H9 (cell line): Measurements from ENCODE around the gene HAUS1. TPM values are rescaled to one million over a fixed set of nuclear protein-coding genes. Genes with fewer than 3 reads are reported as not detected.
A peak's percentile ranks its signal among the peaks of the same experiment; 100 is the strongest.

Source experiments
- DNase-seq: peaks from one replicate; pipeline ENCODE4 v3.0.0-alpha.2; 2017
- H2AFZ ChIP-seq: one replicate; pipeline ENCODE4 v1.6.1; 2013; ENCODE audit warnings: mild to moderate bottlenecking, low read length, control low read depth, moderate library complexity
- H2AK5ac ChIP-seq: 2 replicates; pipeline ENCODE4 v1.6.1; 2013; ENCODE audit warnings: low read length, control low read depth, mixed read lengths; ENCODE audit not compliant: insufficient read length
- H2BK120ac ChIP-seq: one replicate; pipeline ENCODE4 v1.6.1; 2013; ENCODE audit warnings: low read depth, mild to moderate bottlenecking, low read length, control low read depth, inconsistent platforms; ENCODE audit not compliant: poor library complexity, severe bottlenecking
- H2BK12ac ChIP-seq: 2 replicates; pipeline ENCODE4 v1.6.1; 2013; ENCODE audit warnings: low read length, control low read depth, mixed read lengths, low read depth; ENCODE audit not compliant: insufficient read length
- H2BK15ac ChIP-seq: 2 replicates; pipeline ENCODE4 v1.6.1; 2013; ENCODE audit warnings: low read depth, low read length, control low read depth
- H2BK20ac ChIP-seq: one replicate; pipeline ENCODE4 v1.6.1; 2013; ENCODE audit warnings: low read depth, mild to moderate bottlenecking, low read length, control low read depth, inconsistent platforms; ENCODE audit not compliant: poor library complexity, severe bottlenecking
- H2BK5ac ChIP-seq: 2 replicates; pipeline ENCODE4 v1.6.1; 2013; ENCODE audit warnings: low read length, control low read depth, mixed read lengths; ENCODE audit not compliant: insufficient read length
- H3K14ac ChIP-seq: 2 replicates; pipeline ENCODE4 v1.6.1; 2013; ENCODE audit warnings: low read length, control low read depth; ENCODE audit not compliant: insufficient read depth
- H3K18ac ChIP-seq: 2 replicates; pipeline ENCODE4 v1.6.1; 2013; ENCODE audit warnings: low read depth, mild to moderate bottlenecking, mixed read lengths, low read length, control low read depth; ENCODE audit not compliant: insufficient read length
- H3K23ac ChIP-seq: 2 replicates; pipeline ENCODE4 v1.6.1; 2013; ENCODE audit warnings: low read length, control low read depth, mixed read lengths, low read depth; ENCODE audit not compliant: insufficient read length
- H3K23me2 ChIP-seq: 2 replicates; pipeline ENCODE4 v1.6.1; 2013; ENCODE audit warnings: low read depth, mild to moderate bottlenecking, mixed read lengths, low read length, control low read depth; ENCODE audit not compliant: insufficient read length, poor library complexity, severe bottlenecking
- H3K27ac ChIP-seq: 2 replicates; pipeline ENCODE4 v1.5.1; 2013; ENCODE audit warnings: low read length, control low read depth, mixed read lengths, low read depth; ENCODE audit not compliant: insufficient read length
- H3K27me3 ChIP-seq: 2 replicates; pipeline ENCODE4 v1.6.1; 2013; ENCODE audit warnings: low read length, control low read depth, inconsistent platforms; ENCODE audit not compliant: insufficient read depth
- H3K4ac ChIP-seq: 2 replicates; pipeline ENCODE4 v1.6.1; 2013; ENCODE audit warnings: low read depth, mild to moderate bottlenecking, control low read depth, inconsistent platforms, low read length, moderate library complexity
- H3K4me1 ChIP-seq: 2 replicates; pipeline ENCODE4 v1.6.1; 2013; ENCODE audit warnings: low read length, control low read depth, inconsistent platforms; ENCODE audit not compliant: insufficient read depth
- H3K4me2 ChIP-seq: 2 replicates; pipeline ENCODE4 v1.6.1; 2013; ENCODE audit warnings: low read length, control low read depth, mixed read lengths; ENCODE audit not compliant: insufficient read length, insufficient read depth
- H3K56ac ChIP-seq: 2 replicates; pipeline ENCODE4 v1.6.1; 2013; ENCODE audit warnings: low read depth, mild to moderate bottlenecking, mixed read lengths, low read length, control low read depth; ENCODE audit not compliant: insufficient read length
- H3K79me1 ChIP-seq: 2 replicates; pipeline ENCODE4 v1.6.1; 2013; ENCODE audit warnings: low read depth, mild to moderate bottlenecking, moderate library complexity, low read length, control low read depth, inconsistent platforms; ENCODE audit not compliant: insufficient read depth, poor library complexity, severe bottlenecking
- H3K79me2 ChIP-seq: 2 replicates; pipeline ENCODE4 v1.6.1; 2013; ENCODE audit warnings: low read length, control low read depth, inconsistent platforms; ENCODE audit not compliant: insufficient read depth
- H3K9ac ChIP-seq: 2 replicates; pipeline ENCODE4 v1.6.1; 2013; ENCODE audit warnings: low read length, control low read depth, mixed read lengths; ENCODE audit not compliant: insufficient read length; ENCODE audit errors: extremely low read depth
- H3K9me3 ChIP-seq: one replicate; pipeline ENCODE4 v1.6.1; 2013; ENCODE audit warnings: low read depth, low read length, inconsistent platforms; ENCODE audit not compliant: control insufficient read depth
- H3T11ph ChIP-seq: one replicate; pipeline ENCODE4 v1.6.1; 2013; ENCODE audit warnings: mild to moderate bottlenecking, low read length, control low read depth, inconsistent platforms
- H4K20me1 ChIP-seq: one replicate; pipeline ENCODE4 v1.6.1; 2013; ENCODE audit not compliant: control insufficient read depth, insufficient read length, insufficient read depth
- H4K5ac ChIP-seq: 2 replicates; pipeline ENCODE4 v1.6.1; 2013; ENCODE audit warnings: low read depth, mild to moderate bottlenecking, mixed read lengths, low read length, control low read depth; ENCODE audit not compliant: insufficient read length
- H4K8ac ChIP-seq: replicated peaks from 2 replicates; pipeline ENCODE4 v1.6.1; 2013; ENCODE audit warnings: low read length, control low read depth, mixed read lengths, low read depth; ENCODE audit not compliant: insufficient read length
- H4K91ac ChIP-seq: 2 replicates; pipeline ENCODE4 v1.6.1; 2013; ENCODE audit warnings: low read depth, mild to moderate bottlenecking, moderate library complexity, mixed read lengths, low read length, control low read depth; ENCODE audit not compliant: insufficient read length
- H3K27ac Mint-ChIP-seq, 3 experiments: 2 replicates in 2 of 3; 3 replicates in 1 of 3; pipeline ENCODE4 v1.8.0; 2020 to 2021; ENCODE audit warnings: mixed read lengths in 3 of 3, mild to moderate bottlenecking in 1 of 3, moderate library complexity in 1 of 3
- H3K27me3 Mint-ChIP-seq: 2 replicates; pipeline ENCODE4 v1.8.0; 2021; ENCODE audit warnings: low read depth, mild to moderate bottlenecking, moderate library complexity, mixed read lengths
- H3K36me3 Mint-ChIP-seq, 3 experiments: 2 replicates in 2 of 3; 3 replicates in 1 of 3; pipeline ENCODE4 v1.8.0; 2020 to 2021; ENCODE audit warnings: low read depth in 3 of 3, mixed read lengths in 3 of 3; ENCODE audit not compliant: insufficient read depth in 1 of 3
- H3K4me1 Mint-ChIP-seq, 2 experiments: 2 replicates each; pipeline ENCODE4 v1.8.0; 2020; ENCODE audit warnings: mixed read lengths in 2 of 2
- H3K4me3 Mint-ChIP-seq, 2 experiments: 2 replicates in 1 of 2; 3 replicates in 1 of 2; pipeline ENCODE4 v1.8.0; 2020 to 2021; ENCODE audit warnings: mild to moderate bottlenecking in 2 of 2, mixed read lengths in 2 of 2, moderate library complexity in 1 of 2
- H3K9me3 Mint-ChIP-seq, 2 experiments: 2 replicates in 1 of 2; 3 replicates in 1 of 2; pipeline ENCODE4 v1.8.0; 2020; ENCODE audit warnings: mild to moderate bottlenecking in 2 of 2, mixed read lengths in 2 of 2, moderate library complexity in 1 of 2
- WGBS: extraction: QIAGEN DNeasy Blood & Tissue Kit; methylation state at CpG from one replicate; pipeline ENCODE4 v1.1.7; 2013; ENCODE audit warnings: missing lambda C conversion rate, low lambda C conversion rate, mixed read lengths; ENCODE audit not compliant: insufficient read length; ENCODE audit errors: extremely low coverage; 5-methylcytosine and 5-hydroxymethylcytosine counted together
- total RNA-seq: library from RNA; stranded (reverse); gene quantifications from 2 replicates; pipeline ENCODE4 v1.2.1, GENCODE V29; 2021
- TF ChIP-seq, protein P1 (sequence below): fragments of 200-600 bp; sonication (generic); conservative IDR thresholded peaks from 3 replicates; pipeline ENCODE4 v1.8.0; 2021; ENCODE audit warnings: antibody characterized with exemption, mild to moderate bottlenecking

Gene HAUS1
- total RNA-seq, 1 experiment from 2014 or later: 87.0 TPM

GRCh38 chr18:46072376-46072867 lies 31.8 kb upstream of the HAUS1 start:
- Mint-ChIP-seq H3K9me3 (peaks cover 0 to 1% of the 10 kb centered on the region in 2 experiments; a peak in 1 of 5 replicates), H3K36me3 (peaks cover 0 to 11% (median 6%) of the 10 kb centered on the region in 3 experiments; a peak in 3 of 7 replicates), H3K4me1 (peaks cover 8% of the 10 kb centered on the region in 2 experiments; a peak in 3 of 4 replicates), H3K27ac (peak overlapping the region in 1 of 3 experiments; percentile 44; a peak in 1 of 7 replicates), H3K4me3 (peak overlapping the region; percentile 72 to 85), H3K27me3 (peaks cover 30% of the 10 kb centered on the region)
- H3K4ac ChIP-seq: no peak overlapping the region
- no peak overlapping the region for H4K5ac ChIP-seq
- H3K79me2 ChIP-seq: no peaks in the 10 kb centered on the region
- no peak overlapping the region for H3K18ac ChIP-seq
- no peak overlapping the region for H3K23ac ChIP-seq
- H2BK5ac ChIP-seq: no peak overlapping the region
- H3K9ac ChIP-seq: no peak overlapping the region
- no peak overlapping the region for H3K56ac ChIP-seq
- H3K27ac ChIP-seq: no peak overlapping the region
- no CpG with 5 or more reads among the region's 25 CpGs for WGBS
- no peak overlapping the region for H3K14ac ChIP-seq
- H3K4me2 ChIP-seq: peak overlapping the region; percentile 78
- no peak overlapping the region for H2AK5ac ChIP-seq
- H3K4me1 ChIP-seq: no peaks in the 10 kb centered on the region
- H4K8ac ChIP-seq: no peak overlapping the region
- TF ChIP-seq, protein P1, sequence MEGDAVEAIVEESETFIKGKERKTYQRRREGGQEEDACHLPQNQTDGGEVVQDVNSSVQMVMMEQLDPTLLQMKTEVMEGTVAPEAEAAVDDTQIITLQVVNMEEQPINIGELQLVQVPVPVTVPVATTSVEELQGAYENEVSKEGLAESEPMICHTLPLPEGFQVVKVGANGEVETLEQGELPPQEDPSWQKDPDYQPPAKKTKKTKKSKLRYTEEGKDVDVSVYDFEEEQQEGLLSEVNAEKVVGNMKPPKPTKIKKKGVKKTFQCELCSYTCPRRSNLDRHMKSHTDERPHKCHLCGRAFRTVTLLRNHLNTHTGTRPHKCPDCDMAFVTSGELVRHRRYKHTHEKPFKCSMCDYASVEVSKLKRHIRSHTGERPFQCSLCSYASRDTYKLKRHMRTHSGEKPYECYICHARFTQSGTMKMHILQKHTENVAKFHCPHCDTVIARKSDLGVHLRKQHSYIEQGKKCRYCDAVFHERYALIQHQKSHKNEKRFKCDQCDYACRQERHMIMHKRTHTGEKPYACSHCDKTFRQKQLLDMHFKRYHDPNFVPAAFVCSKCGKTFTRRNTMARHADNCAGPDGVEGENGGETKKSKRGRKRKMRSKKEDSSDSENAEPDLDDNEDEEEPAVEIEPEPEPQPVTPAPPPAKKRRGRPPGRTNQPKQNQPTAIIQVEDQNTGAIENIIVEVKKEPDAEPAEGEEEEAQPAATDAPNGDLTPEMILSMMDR: peak; percentile 26; the same call in 1 of the 3 replicates
- H2BK15ac ChIP-seq: no peak overlapping the region
- peaks cover 10% of the 10 kb centered on the region for H3K23me2 ChIP-seq
- H3K9me3 ChIP-seq: no peaks in the 10 kb centered on the region
- H2BK12ac ChIP-seq: no peak overlapping the region
- no peak for DNase-seq
- H4K91ac ChIP-seq: no peak overlapping the region
- no peaks in the 10 kb centered on the region for H3K79me1 ChIP-seq
- no peak overlapping the region for H2BK20ac ChIP-seq
- H4K20me1 ChIP-seq: no peaks in the 10 kb centered on the region
- H2BK120ac ChIP-seq: no peak overlapping the region
- no peak overlapping the region for H3T11ph ChIP-seq
- H3K27me3 ChIP-seq: peaks cover 5% of the 10 kb centered on the region
- no peak overlapping the region for H2AFZ ChIP-seq
